Fibroblast of mammary gland (primary cell): ENCODE data around the gene PDLIM1.

Experiments used
- DNase-seq: peaks from one replicate; pipeline ENCODE4 v3.0.0-alpha.2; 2010; ENCODE audit warnings: low read depth
- H3K4me3 ChIP-seq: 2 replicates; pipeline ENCODE4 v1.5.1; 2011; ENCODE audit warnings: low read depth, mild to moderate bottlenecking, low read length, moderate library complexity; ENCODE audit not compliant: control insufficient read depth
- CTCF ChIP-seq: conservative IDR thresholded peaks from 2 replicates; pipeline ENCODE4 v1.5.1; 2011; ENCODE audit warnings: low read depth, low read length, inconsistent platforms; ENCODE audit not compliant: control insufficient read depth, insufficient read depth

The PDLIM1 gene

GRCh38 chr10:95267251-95267650 is 23.6 kb downstream of the PDLIM1 start:
- no peak overlapping the region for H3K4me3 ChIP-seq
- no peak for DNase-seq
- no peak for TF ChIP-seq CTCF

- TF ChIP-seq CTCF = no peak
- no peak overlapping the region for H3K4me3 ChIP-seq
- peak; percentile 73 for DNase-seq
These were observed 24.1 kb downstream of the PDLIM1 start for GRCh38 chr10:95266674-95267095.

GRCh38 chr10:95265572-95265971 is 25.2 kb downstream of the PDLIM1 start:
- TF ChIP-seq CTCF = no peak
- no peak overlapping the region for H3K4me3 ChIP-seq
- DNase-seq = no peak

- DNase-seq = no peak
- H3K4me3 ChIP-seq = no peak overlapping the region
- no peak for TF ChIP-seq CTCF
These were observed 26.4 kb downstream of the PDLIM1 start for GRCh38 chr10:95264227-95265051.

GRCh38 chr10:95263864-95264226 is 27.0 kb downstream of the PDLIM1 start:
- TF ChIP-seq CTCF = no peak
- no peak for DNase-seq
- H3K4me3 ChIP-seq = no peak overlapping the region

GRCh38 chr10:95262763-95263518 is 27.9 kb downstream of the PDLIM1 start:
- TF ChIP-seq CTCF = no peak
- no peak overlapping the region for H3K4me3 ChIP-seq
- no peak for DNase-seq

- DNase-seq = no peak
- no peak overlapping the region for H3K4me3 ChIP-seq
- TF ChIP-seq CTCF = no peak
These were observed 28.9 kb downstream of the PDLIM1 start for GRCh38 chr10:95261926-95262325.
